Trophoblast cell (in vitro differentiated cells and primary cell): ENCODE data around the gene ST7.

Experiments used
- DNase-seq, 2 donors: peaks; one replicate each; pipeline ENCODE4 v3.0.0-alpha.2; 2016
- H2AFZ ChIP-seq: 2 replicates; pipeline ENCODE4 v1.6.1; 2013; ENCODE audit warnings: low read length, moderate library complexity, mild to moderate bottlenecking; ENCODE audit not compliant: insufficient read depth, poor library complexity
- H2AK5ac ChIP-seq: 2 replicates; pipeline ENCODE4 v1.6.1; 2013; ENCODE audit warnings: mild to moderate bottlenecking, low read length
- H2BK120ac ChIP-seq: 2 replicates; pipeline ENCODE4 v1.6.1; 2013; ENCODE audit warnings: low read length, mild to moderate bottlenecking, moderate library complexity; ENCODE audit not compliant: insufficient read depth, poor library complexity
- H2BK12ac ChIP-seq: 2 replicates; pipeline ENCODE4 v1.6.1; 2013; ENCODE audit warnings: mild to moderate bottlenecking, low read length, moderate library complexity
- H2BK5ac ChIP-seq: 2 replicates; pipeline ENCODE4 v1.6.1; 2013; ENCODE audit warnings: low read length, low read depth, moderate library complexity, mild to moderate bottlenecking; ENCODE audit not compliant: poor library complexity
- H3K14ac ChIP-seq: 2 replicates; pipeline ENCODE4 v1.6.1; 2013; ENCODE audit warnings: mild to moderate bottlenecking, low read length
- H3K18ac ChIP-seq: 2 replicates; pipeline ENCODE4 v1.6.1; 2013; ENCODE audit warnings: mild to moderate bottlenecking, low read length
- H3K23ac ChIP-seq: 2 replicates; pipeline ENCODE4 v1.6.1; 2013; ENCODE audit warnings: low read length
- H3K27ac ChIP-seq: 2 replicates; pipeline ENCODE4 v1.5.1; 2013; ENCODE audit warnings: low read depth, mild to moderate bottlenecking, inconsistent platforms, low read length, moderate library complexity
- H3K27me3 ChIP-seq: 2 replicates; pipeline ENCODE4 v1.6.1; 2013; ENCODE audit warnings: inconsistent platforms, mild to moderate bottlenecking, low read length, moderate library complexity; ENCODE audit not compliant: insufficient read depth
- H3K36me3 ChIP-seq, 2 experiments: 1 replicate in 1 of 2; 2 replicates in 1 of 2; pipeline ENCODE4 v1.6.1; 2013; ENCODE audit warnings: low read length in 2 of 2, mild to moderate bottlenecking in 2 of 2, moderate library complexity in 1 of 2; ENCODE audit not compliant: insufficient read depth in 2 of 2, control insufficient read depth in 1 of 2
- H3K4ac ChIP-seq: 2 replicates; pipeline ENCODE4 v1.6.1; 2013; ENCODE audit warnings: low read depth, mild to moderate bottlenecking, low read length, moderate library complexity
- H3K4me1 ChIP-seq, 2 experiments: 1 replicate in 1 of 2; 2 replicates in 1 of 2; pipeline ENCODE4 v1.6.1; 2013; ENCODE audit warnings: low read length in 2 of 2, mild to moderate bottlenecking in 2 of 2, moderate library complexity in 1 of 2; ENCODE audit not compliant: insufficient read depth in 2 of 2, control insufficient read depth in 1 of 2
- H3K4me2 ChIP-seq: 2 replicates; pipeline ENCODE4 v1.6.1; 2013; ENCODE audit warnings: inconsistent platforms, mild to moderate bottlenecking, low read length, moderate library complexity
- H3K4me3 ChIP-seq: 2 replicates; pipeline ENCODE4 v1.5.1; 2013; ENCODE audit warnings: mild to moderate bottlenecking, low read depth, low read length, inconsistent platforms
- H3K79me1 ChIP-seq: one replicate; pipeline ENCODE4 v1.6.1; 2013; ENCODE audit warnings: low read length
- H3K79me2 ChIP-seq: 2 replicates; pipeline ENCODE4 v1.6.1; 2013; ENCODE audit warnings: low read length, mild to moderate bottlenecking; ENCODE audit not compliant: control insufficient read depth, insufficient read depth, poor library complexity
- H3K9ac ChIP-seq: 2 replicates; pipeline ENCODE4 v1.6.1; 2013; ENCODE audit warnings: mild to moderate bottlenecking, low read length
- H3K9me3 ChIP-seq: 2 replicates; pipeline ENCODE4 v1.6.1; 2013; ENCODE audit warnings: low read depth, mild to moderate bottlenecking, control low read depth, inconsistent platforms, low read length; ENCODE audit not compliant: insufficient read depth
- H4K12ac ChIP-seq: 2 replicates; pipeline ENCODE4 v1.6.1; 2013; ENCODE audit warnings: low read depth, mild to moderate bottlenecking, low read length, moderate library complexity
- H4K8ac ChIP-seq: 2 replicates; pipeline ENCODE4 v1.6.1; 2013; ENCODE audit warnings: low read depth, mild to moderate bottlenecking, low read length, moderate library complexity
- H4K91ac ChIP-seq: one replicate; pipeline ENCODE4 v1.6.1; 2013; ENCODE audit warnings: low read depth, mild to moderate bottlenecking, low read length, moderate library complexity
- WGBS: extraction: QIAGEN DNeasy Blood & Tissue Kit; methylation state at CpG from one replicate; pipeline ENCODE4 v1.1.7; 2013; ENCODE audit warnings: missing lambda C conversion rate; ENCODE audit not compliant: insufficient read length, insufficient coverage; ENCODE audit errors: extremely low coverage; 5-methylcytosine and 5-hydroxymethylcytosine counted together

The ST7 gene

DNA sequence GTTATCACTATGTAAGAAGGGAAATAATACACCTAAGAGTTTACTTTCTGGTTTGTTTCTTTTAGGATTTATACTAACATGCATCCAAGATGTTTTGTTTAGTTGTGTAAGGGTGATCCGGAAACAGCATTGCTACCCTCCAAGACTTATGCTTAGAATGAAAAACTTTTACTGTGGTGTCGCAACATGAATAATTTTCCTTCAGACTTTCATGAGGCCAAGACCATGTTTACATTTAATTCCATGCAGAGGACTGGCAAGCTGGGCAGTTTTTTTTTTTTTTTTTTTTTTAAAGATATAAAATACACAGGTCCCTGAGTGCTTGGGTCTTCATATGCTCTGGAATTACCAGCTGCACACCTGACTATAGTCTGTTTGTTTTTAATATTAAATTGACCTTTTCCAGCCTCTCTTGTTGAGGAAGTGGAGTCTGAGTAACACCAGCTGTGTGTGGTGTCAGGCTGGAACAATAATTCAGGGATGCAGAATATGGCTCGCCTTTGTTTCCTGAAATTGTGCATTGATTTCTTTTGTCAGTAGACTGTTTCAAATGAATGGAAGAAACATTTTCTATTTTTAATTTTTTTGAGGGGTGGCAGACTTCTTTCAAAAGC, 81.7 kb downstream of the ST7 start:
- H2AFZ ChIP-seq = no peak overlapping the region
- no peaks in the 10 kb centered on the region for H3K27me3 ChIP-seq
- H3K79me2 ChIP-seq = no peaks in the 10 kb centered on the region
- no peak overlapping the region for H2AK5ac ChIP-seq
- H3K23ac ChIP-seq = no peak overlapping the region
- no peak overlapping the region for H4K91ac ChIP-seq
- no peak overlapping the region for H4K12ac ChIP-seq
- H3K14ac ChIP-seq = no peak overlapping the region
- H3K27ac ChIP-seq = no peak overlapping the region
- no peak overlapping the region for H4K8ac ChIP-seq
- no peak overlapping the region for H3K9ac ChIP-seq
- WGBS = no CpG with 5 or more reads among the region's 3 CpGs
- H3K18ac ChIP-seq = no peak overlapping the region
- no peak overlapping the region for H2BK5ac ChIP-seq
- H3K79me1 ChIP-seq = no peaks in the 10 kb centered on the region
- DNase-seq = no peak
- no peaks in the 10 kb centered on the region for H3K36me3 ChIP-seq
- no peak overlapping the region for H3K4me2 ChIP-seq
- no peak overlapping the region for H3K4me3 ChIP-seq
- no peaks in the 10 kb centered on the region for H3K4me1 ChIP-seq
- H2BK120ac ChIP-seq = no peak overlapping the region
- no peak overlapping the region for H2BK12ac ChIP-seq
- H3K4ac ChIP-seq = no peak overlapping the region
- no peaks in the 10 kb centered on the region for H3K9me3 ChIP-seq

DNA sequence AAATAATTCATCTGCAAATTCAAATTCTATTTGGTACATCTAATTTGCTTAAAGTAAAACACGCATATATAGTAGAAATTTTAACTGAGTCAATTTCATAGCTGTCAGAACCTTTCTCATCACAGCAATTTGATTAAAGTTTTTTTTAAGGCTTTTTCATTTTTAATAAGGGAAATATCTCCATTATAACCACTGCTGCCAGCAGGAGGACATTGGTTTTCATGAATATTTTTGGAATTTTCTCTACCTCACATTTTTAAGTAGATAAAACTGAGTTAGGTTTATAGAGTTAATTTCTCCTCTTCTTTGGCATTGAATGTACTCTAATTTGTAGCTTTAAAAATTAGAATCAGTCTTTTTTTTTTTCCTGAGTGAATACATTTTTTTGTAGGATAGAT, 82.2 kb downstream of the ST7 start:
- Histone ChIP-seq H4K8ac (no peak overlapping the region), H2BK12ac (no peak overlapping the region), H3K4me3 (no peak overlapping the region), H2BK120ac (no peak overlapping the region), H3K36me3 (no peaks in the 10 kb centered on the region), H3K9ac (no peak overlapping the region), H3K4me1 (no peaks in the 10 kb centered on the region), H3K27me3 (no peaks in the 10 kb centered on the region), H4K12ac (no peak overlapping the region), H3K79me1 (no peaks in the 10 kb centered on the region), H2AFZ (no peak overlapping the region), H3K4me2 (no peak overlapping the region), H3K9me3 (no peaks in the 10 kb centered on the region), H4K91ac (no peak overlapping the region), H3K23ac (no peak overlapping the region), H2BK5ac (no peak overlapping the region), H3K79me2 (no peaks in the 10 kb centered on the region), H3K4ac (no peak overlapping the region), H3K14ac (no peak overlapping the region), H3K18ac (no peak overlapping the region), H3K27ac (no peak overlapping the region), H2AK5ac (no peak overlapping the region)
- WGBS = no CpG with 5 or more reads among the region's 1 CpG
- no peak for DNase-seq

- no peaks in the 10 kb centered on the region for H3K27me3 ChIP-seq
- no peak overlapping the region for H4K91ac ChIP-seq
- no peak overlapping the region for H3K4me3 ChIP-seq
- H3K36me3 ChIP-seq = no peaks in the 10 kb centered on the region
- H3K4ac ChIP-seq = no peak overlapping the region
- no peak overlapping the region for H2BK5ac ChIP-seq
- H4K8ac ChIP-seq = no peak overlapping the region
- no peaks in the 10 kb centered on the region for H3K9me3 ChIP-seq
- H3K14ac ChIP-seq = no peak overlapping the region
- no peak overlapping the region for H4K12ac ChIP-seq
- H3K4me2 ChIP-seq = no peak overlapping the region
- H3K18ac ChIP-seq = no peak overlapping the region
- no peak overlapping the region for H3K27ac ChIP-seq
- no peak overlapping the region for H3K23ac ChIP-seq
- H2AK5ac ChIP-seq = no peak overlapping the region
- H3K9ac ChIP-seq = no peak overlapping the region
- no CpG with 5 or more reads among the region's 4 CpGs for WGBS
- H2BK12ac ChIP-seq = no peak overlapping the region
- no peak overlapping the region for H2BK120ac ChIP-seq
- no peaks in the 10 kb centered on the region for H3K79me1 ChIP-seq
- no peak overlapping the region for H2AFZ ChIP-seq
- H3K79me2 ChIP-seq = no peaks in the 10 kb centered on the region
- H3K4me1 ChIP-seq = no peaks in the 10 kb centered on the region
- no peak for DNase-seq
These were observed 82.9 kb downstream of the ST7 start for GRCh38 chr7:117036053-117036669.

DNA sequence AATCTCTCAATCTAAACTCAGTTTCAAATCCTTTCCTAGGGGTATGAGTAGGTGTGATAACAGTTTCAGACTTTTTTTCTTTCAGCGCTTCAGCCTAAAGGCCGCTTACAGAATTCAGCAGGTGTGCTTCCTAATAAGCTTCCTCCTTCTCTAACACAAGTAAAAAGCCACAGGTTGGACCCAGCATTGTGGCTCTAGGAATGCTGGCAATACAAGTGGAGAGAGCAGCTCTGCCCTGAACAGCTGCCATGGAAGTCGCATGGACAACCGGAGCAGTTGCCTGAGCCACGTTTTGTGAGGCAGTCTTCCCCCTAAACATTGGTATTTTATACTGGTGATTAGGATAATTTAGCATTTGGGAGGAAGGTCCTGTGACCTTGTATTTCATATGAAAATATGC, 83.5 kb downstream of the ST7 start:
- no peak overlapping the region for H3K14ac ChIP-seq
- no peak overlapping the region for H2BK120ac ChIP-seq
- H3K9ac ChIP-seq = no peak overlapping the region
- no peaks in the 10 kb centered on the region for H3K4me1 ChIP-seq
- no peaks in the 10 kb centered on the region for H3K9me3 ChIP-seq
- H3K4ac ChIP-seq = no peak overlapping the region
- H2AFZ ChIP-seq = no peak overlapping the region
- H3K4me2 ChIP-seq = no peak overlapping the region
- no peak overlapping the region for H4K91ac ChIP-seq
- no peaks in the 10 kb centered on the region for H3K79me2 ChIP-seq
- no peak overlapping the region for H2BK5ac ChIP-seq
- no peak overlapping the region for H2BK12ac ChIP-seq
- H2AK5ac ChIP-seq = no peak overlapping the region
- no peak overlapping the region for H4K12ac ChIP-seq
- no peak overlapping the region for H3K23ac ChIP-seq
- H3K27ac ChIP-seq = no peak overlapping the region
- DNase-seq = no peak
- H4K8ac ChIP-seq = no peak overlapping the region
- no peak overlapping the region for H3K18ac ChIP-seq
- no peaks in the 10 kb centered on the region for H3K79me1 ChIP-seq
- no peak overlapping the region for H3K4me3 ChIP-seq
- no peaks in the 10 kb centered on the region for H3K36me3 ChIP-seq
- no peaks in the 10 kb centered on the region for H3K27me3 ChIP-seq
- no CpG with 5 or more reads among the region's 5 CpGs for WGBS
